Endothelial cell of umbilical vein (primary cell): ENCODE data around the gene PRKAG2. TPM values are rescaled to one million over a fixed set of nuclear protein-coding genes. Genes with fewer than 3 reads are reported as not detected.

ENCODE experiments used
- BruUV-seq: library from RNA; stranded (reverse); fragments of 400-500 nt; replicated peaks from 2 replicates; lab custom pipeline; 2021; lab: Mats Ljungman, UMichigan
- CTCF ChIA-PET: fragments of 300-600, 350-600 bp; sonication (Branson Sonifier 250); formaldehyde crosslinking; loops from one replicate; lab custom pipeline; 2021; ENCODE audit warnings: antibody characterized with exemption, inconsistent platforms; lab: Charles Lee
- POLR2A ChIA-PET: fragments of 300-600, 350-600 bp; sonication (Branson Sonifier 250); formaldehyde crosslinking; loops from one replicate; lab custom pipeline; 2021; ENCODE audit warnings: antibody characterized with exemption, inconsistent platforms; lab: Charles Lee
- DNase-seq: peaks from one replicate; pipeline ENCODE4 v3.0.0-alpha.2; 2011; ENCODE audit warnings: low read depth, low spot score
- FAIRE-seq: peaks from 2 replicates; lab custom pipeline; 2011; peaks lifted over from hg19 to GRCh38; lab: Jason Lieb, UNC
- H2AFZ ChIP-seq: 2 replicates; pipeline ENCODE4 v1.6.0; 2012; ENCODE audit warnings: low read depth, low read length, control low read depth, inconsistent platforms
- H3K27ac ChIP-seq: 2 replicates; pipeline ENCODE4 v1.5.1; 2011; ENCODE audit warnings: low read depth, mild to moderate bottlenecking, control low read depth, low read length, moderate library complexity; ENCODE audit not compliant: insufficient read depth
- H3K27me3 ChIP-seq, 2 experiments: 2 replicates each; pipeline versions ENCODE4 v1.6.0 to v1.6.1; 2011; ENCODE audit warnings: low read length in 2 of 2, mixed read lengths in 1 of 2; ENCODE audit not compliant: control insufficient read depth in 2 of 2, insufficient read depth in 2 of 2
- H3K36me3 ChIP-seq, 2 experiments: 2 replicates in 1 of 2; 3 replicates in 1 of 2; pipeline ENCODE4 v1.5.1; 2011; ENCODE audit warnings: low read length in 2 of 2, mild to moderate bottlenecking in 1 of 2, moderate library complexity in 1 of 2; ENCODE audit not compliant: control insufficient read depth in 2 of 2, insufficient read depth in 2 of 2; ENCODE audit errors: extremely low read depth in 1 of 2
- H3K4me1 ChIP-seq: 3 replicates; pipeline ENCODE4 v1.5.1; 2011; ENCODE audit warnings: mild to moderate bottlenecking, low read length; ENCODE audit not compliant: control insufficient read depth, insufficient read depth; ENCODE audit errors: extremely low read depth
- H3K4me2 ChIP-seq: 2 replicates; pipeline ENCODE4 v1.6.1; 2011; ENCODE audit warnings: low read length, control low read depth, mixed read lengths; ENCODE audit not compliant: insufficient read depth
- H3K4me3 ChIP-seq, 3 experiments: fragments of 200-600 bp in 1 of 3; sonication (generic), shearing (Covaris generic) in 1 of 3; replicated peaks in 1 of 3; 2 replicates each; pipeline ENCODE4 v1.5.1; 2011 to 2016; ENCODE audit warnings: control low read depth in 3 of 3, low read length in 3 of 3, mild to moderate bottlenecking in 2 of 3, inconsistent platforms in 1 of 3, low read depth in 1 of 3, moderate library complexity in 1 of 3; ENCODE audit not compliant: insufficient read depth in 1 of 3
- H3K79me2 ChIP-seq: 2 replicates; pipeline ENCODE4 v1.6.0; 2012; ENCODE audit warnings: low read length, inconsistent platforms; ENCODE audit not compliant: control insufficient read depth, insufficient read depth
- H3K9ac ChIP-seq: replicated peaks from 2 replicates; pipeline ENCODE3; 2011; ENCODE audit warnings: low read length, control low read depth; ENCODE audit not compliant: insufficient read depth; ENCODE audit errors: extremely low read depth
- H3K9me1 ChIP-seq: replicated peaks from 3 replicates; pipeline ENCODE4 v1.6.0; 2011; ENCODE audit warnings: mild to moderate bottlenecking, low read length; ENCODE audit not compliant: control insufficient read depth, insufficient read depth; ENCODE audit errors: extremely low read depth
- H3K9me3 ChIP-seq: replicated peaks from 2 replicates; pipeline ENCODE4 v1.5.1; 2012; ENCODE audit warnings: low read length, inconsistent platforms; ENCODE audit not compliant: control insufficient read depth, insufficient read depth
- H4K20me1 ChIP-seq: replicated peaks from 2 replicates; pipeline ENCODE3; 2011; ENCODE audit warnings: mild to moderate bottlenecking, low read length; ENCODE audit not compliant: control insufficient read depth, insufficient read depth; ENCODE audit errors: extremely low read depth
- CTCF ChIP-seq, 2 donors: IDR thresholded peaks; 1 replicate in 1 of 2; 2 replicates in 1 of 2; pipeline ENCODE4 v1.5.1; 2011; ENCODE audit warnings: low read length in 2 of 2, mild to moderate bottlenecking in 2 of 2, moderate library complexity in 2 of 2, control low read depth in 1 of 2, inconsistent platforms in 1 of 2, low read depth in 1 of 2; ENCODE audit not compliant: insufficient read depth in 1 of 2; ENCODE audit errors: extremely low read depth in 1 of 2
- EZH2 ChIP-seq: IDR thresholded peaks from 2 replicates; pipeline ENCODE4 v1.6.1; 2012; ENCODE audit warnings: borderline replicate concordance, low read depth, mild to moderate bottlenecking, moderate library complexity, low read length, inconsistent platforms; ENCODE audit not compliant: severe bottlenecking
- FOS ChIP-seq: IDR thresholded peaks from 2 replicates; pipeline ENCODE4 v1.6.1; 2011; ENCODE audit warnings: mild to moderate bottlenecking, low read length, moderate library complexity, borderline replicate concordance; ENCODE audit not compliant: insufficient read depth
- GATA2 ChIP-seq: IDR thresholded peaks from 2 replicates; pipeline ENCODE4 v1.7.0; 2011; ENCODE audit warnings: low read depth, mild to moderate bottlenecking, moderate library complexity, mixed read lengths, low read length; ENCODE audit not compliant: insufficient read length, insufficient read depth
- JUN ChIP-seq: IDR thresholded peaks from 2 replicates; pipeline ENCODE4 v1.6.1; 2011; ENCODE audit warnings: borderline replicate concordance, low read depth; ENCODE audit not compliant: insufficient read length, insufficient read depth
- MYC ChIP-seq: IDR thresholded peaks from one replicate; pipeline ENCODE4 v1.6.1; 2011; ENCODE audit warnings: mild to moderate bottlenecking, low read depth, low read length
- POLR2A ChIP-seq: IDR thresholded peaks from 2 replicates; pipeline ENCODE4 v1.6.1; 2012; ENCODE audit warnings: low read depth, mild to moderate bottlenecking, control low read depth, low read length
- POLR2AphosphoS5 ChIP-seq: IDR thresholded peaks from 2 replicates; pipeline ENCODE4 v1.6.1; 2012; ENCODE audit warnings: low read depth, mild to moderate bottlenecking, control low read depth, low read length, moderate library complexity; ENCODE audit not compliant: insufficient read depth
- dilution Hi-C: fragments of 300-500 bp; cut with MboI; formaldehyde crosslinking; loops from one replicate; pipeline ENCODE4 v1.15.0; 2019; ENCODE audit warnings: low sequenced_read_pairs; ENCODE audit not compliant: extremely low pct_ligation_motif_present
- intact Hi-C: fragments of 100-400 bp; cut with micrococcal nuclease; formaldehyde crosslinking; loops from one replicate; pipeline ENCODE4 v1.10.0; 2022
- polyA plus RNA-seq, 4 experiments: library from polyadenylated mRNA; depleted of rRNA in 3 of 4; stranded (reverse) in 3 of 4; unstranded in 1 of 4; fragments of >200 nt; gene quantifications; 2 replicates each; pipeline versions ENCODE4 v1.2.1 to v1.2.3, GENCODE V29; 2011 to 2012; ENCODE audit warnings: missing spikeins in 1 of 4
- total RNA-seq: library from RNA; stranded (reverse); gene quantifications from 2 replicates; pipeline ENCODE4 v1.2.3, GENCODE V29; 2021
- TF ChIP-seq, protein P1 (sequence below): IDR thresholded peaks from 2 replicates; pipeline ENCODE4 v1.6.1; 2011; ENCODE audit not compliant: insufficient read depth, insufficient read length

The PRKAG2 gene
- total and polyA plus RNA-seq, 2 donors (not counting 3 experiments of a cell fraction or from before 2014, with no cell fraction given) = 19.3 to 51.5 TPM

DNA sequence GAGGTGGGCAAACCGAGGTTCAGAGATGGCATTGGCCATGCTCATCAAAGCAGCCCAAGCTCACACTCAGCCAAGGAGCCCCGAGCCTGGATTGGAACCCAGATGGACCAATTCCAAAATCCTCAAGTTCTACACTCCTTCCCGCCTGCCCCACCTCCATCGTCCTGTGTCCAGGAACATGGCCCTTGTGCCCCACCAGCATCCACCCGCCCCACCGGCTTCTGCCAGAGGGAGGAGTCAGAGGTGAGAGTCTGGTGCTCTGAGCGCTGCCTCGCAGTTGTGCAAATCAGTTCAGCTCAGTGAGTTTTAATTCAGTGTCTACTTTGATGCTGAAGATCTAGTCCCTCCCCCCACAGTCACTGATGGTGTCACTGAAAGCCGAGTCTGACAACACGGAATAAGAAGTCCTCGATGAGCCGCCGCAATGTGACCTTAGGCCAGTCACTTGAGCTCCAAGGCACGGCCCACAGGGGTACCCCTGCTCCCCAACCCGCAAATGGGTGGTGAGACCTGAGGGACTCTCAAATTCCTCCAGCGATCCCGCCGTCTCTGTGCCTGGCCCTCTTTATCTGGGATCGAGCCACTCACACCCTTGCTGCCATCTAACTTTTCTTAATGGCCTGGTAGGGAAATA is 26.3 kb downstream of the PRKAG2 start:
- no peak for DNase-seq
- Histone ChIP-seq H3K9me1 (no peaks in the 10 kb centered on the region), H4K20me1 (no peaks in the 10 kb centered on the region), H3K9ac (no peak overlapping the region), H3K79me2 (no peaks in the 10 kb centered on the region), H3K4me3 (no peak overlapping the region), H3K27me3 (no peaks in the 10 kb centered on the region), H3K4me2 (no peak overlapping the region), H3K27ac (no peak overlapping the region), H3K9me3 (no peaks in the 10 kb centered on the region), H3K36me3 (no peaks in the 10 kb centered on the region), H2AFZ (no peak overlapping the region), H3K4me1 (no peaks in the 10 kb centered on the region)
- POLR2A ChIA-PET = no interaction called here
- dilution Hi-C loops = no loop called here
- FAIRE-seq = no peak
- CTCF ChIA-PET = no interaction called here
- BruUV-seq = no TSS peak
- TF ChIP-seq POLR2AphosphoS5 (no peak), POLR2A (no peak), FOS (no peak), MYC (no peak), JUN (no peak), CTCF (IDR thresholded peaks at IDR 0.05; ENCODE audit: extremely low read depth in 1 of 2, insufficient read depth in 1 of 2, low read depth in 1 of 2, low read length in 2 of 2) (no peak), EZH2 (no peak), GATA2 (no peak)
- TF ChIP-seq, protein P1, sequence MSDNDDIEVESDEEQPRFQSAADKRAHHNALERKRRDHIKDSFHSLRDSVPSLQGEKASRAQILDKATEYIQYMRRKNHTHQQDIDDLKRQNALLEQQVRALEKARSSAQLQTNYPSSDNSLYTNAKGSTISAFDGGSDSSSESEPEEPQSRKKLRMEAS = no peak
- intact Hi-C loops = no loop called here
